NCI-H1048 (cell line): ENCODE measurements around the gene MPEG1.

Experiments used
- DNase-seq: peaks from one replicate; lab custom pipeline; 2025; lab: John Stamatoyannopoulos, UW

The MPEG1 gene

GRCh38 chr11:59216641-59217564 is 4.2 kb upstream of the MPEG1 start:
- no peak for DNase-seq

DNA sequence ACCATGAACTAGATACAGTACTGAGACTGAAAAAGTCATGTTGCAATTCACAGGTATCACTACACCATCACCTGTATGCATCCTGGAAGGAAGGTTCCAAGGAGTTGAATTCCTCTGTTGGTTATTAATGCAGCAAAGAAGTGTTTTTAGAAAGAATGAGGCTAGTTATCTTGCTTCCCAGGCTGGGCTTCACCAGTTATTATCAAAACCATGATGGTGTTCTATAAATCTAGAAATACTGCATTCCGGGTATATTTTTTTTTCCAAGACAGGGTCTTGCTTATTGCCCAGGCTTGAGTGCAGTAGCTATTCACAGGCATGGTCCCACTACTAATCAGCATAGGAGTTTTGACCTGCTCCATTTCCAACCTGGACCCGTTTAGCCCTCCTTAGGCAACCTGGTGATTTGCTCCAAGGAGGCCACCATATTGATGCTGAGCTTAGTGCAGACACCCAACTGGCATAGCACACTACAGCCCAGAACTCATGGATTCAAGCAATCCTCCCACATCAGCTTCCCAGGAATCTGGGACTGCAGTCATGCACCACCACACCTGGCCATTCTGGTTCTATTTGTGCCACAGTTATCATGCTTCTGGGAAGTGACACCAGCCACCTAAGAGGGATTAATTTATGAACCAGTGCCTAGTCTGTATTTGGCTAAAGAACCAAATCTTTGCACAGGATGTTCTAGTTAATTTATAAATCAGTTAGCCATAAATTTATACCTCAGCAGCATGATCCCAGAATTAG is 1.6 kb upstream of the MPEG1 start:
- DNase-seq, result no peak

DNA sequence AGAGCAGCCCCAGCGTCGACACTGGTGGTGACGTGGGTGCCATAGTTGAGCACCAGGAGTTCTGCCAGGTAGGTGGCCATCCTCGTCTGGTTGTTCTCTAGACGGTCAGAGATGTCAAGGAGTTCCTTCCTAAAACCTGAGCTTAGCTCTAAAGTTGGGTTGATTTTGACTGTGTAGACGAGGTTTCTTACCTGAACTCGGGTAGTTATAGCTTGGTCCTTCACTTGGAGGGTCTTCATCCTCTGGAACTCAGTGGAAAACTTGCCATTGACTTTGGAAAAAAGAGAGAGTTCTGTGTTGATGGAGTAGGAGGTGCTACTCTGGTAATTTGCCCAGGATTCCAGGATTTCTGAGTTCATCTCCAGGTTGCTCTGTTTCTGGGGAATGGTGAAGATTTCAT is 505 bp downstream of the MPEG1 start:
- no peak for DNase-seq

DNA sequence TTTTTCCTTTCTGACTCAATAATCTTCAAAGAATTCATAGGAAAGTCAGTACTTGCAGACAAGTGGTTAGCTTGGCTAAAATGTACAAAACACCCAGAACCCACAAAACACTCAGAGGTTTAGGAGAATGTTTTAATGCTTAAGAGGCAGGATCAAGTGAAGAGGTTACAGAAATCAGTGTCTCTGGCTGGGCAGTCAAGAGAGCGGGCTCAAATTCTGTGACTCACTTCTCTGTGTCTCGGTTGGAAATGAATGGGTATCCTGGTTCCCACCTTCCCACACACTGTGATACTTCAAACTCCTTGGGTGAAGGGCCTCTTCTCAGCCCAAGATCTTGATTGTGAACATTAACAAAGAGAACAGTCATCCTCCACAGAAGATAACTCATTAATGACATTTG is 3.8 kb downstream of the MPEG1 start:
- no peak for DNase-seq

DNA sequence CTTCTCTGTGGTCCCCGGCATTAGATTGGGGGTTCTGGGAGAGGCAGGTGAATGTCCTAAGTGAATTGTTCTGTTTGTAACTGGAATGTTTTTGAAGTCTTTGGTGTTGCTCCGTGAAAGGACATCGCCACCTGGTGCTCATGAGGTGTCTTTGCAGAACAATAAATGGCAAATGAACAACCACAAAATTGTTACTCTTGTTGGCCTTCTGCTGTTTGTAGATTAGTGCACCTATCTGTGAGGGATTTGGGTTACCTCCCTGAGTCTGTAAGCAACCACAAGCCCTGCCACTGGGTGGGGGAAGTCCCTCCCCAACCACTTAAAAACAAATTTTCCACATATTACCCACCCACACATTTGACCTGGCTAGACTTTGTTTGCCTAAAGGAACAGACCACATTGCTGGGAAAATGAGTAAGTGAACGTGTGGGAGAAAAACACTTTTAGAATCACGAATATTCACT is 4.7 kb downstream of the MPEG1 start:
- peak; percentile 13 for DNase-seq

- DNase-seq, result no peak
These were observed 6.1 kb downstream of the MPEG1 start for GRCh38 chr11:59206635-59207034.

- DNase-seq, result no peak
These were observed 7.1 kb downstream of the MPEG1 start for GRCh38 chr11:59205648-59206047.

- DNase-seq, result no peak
These were observed 8.0 kb downstream of the MPEG1 start for GRCh38 chr11:59204746-59205145.

DNA sequence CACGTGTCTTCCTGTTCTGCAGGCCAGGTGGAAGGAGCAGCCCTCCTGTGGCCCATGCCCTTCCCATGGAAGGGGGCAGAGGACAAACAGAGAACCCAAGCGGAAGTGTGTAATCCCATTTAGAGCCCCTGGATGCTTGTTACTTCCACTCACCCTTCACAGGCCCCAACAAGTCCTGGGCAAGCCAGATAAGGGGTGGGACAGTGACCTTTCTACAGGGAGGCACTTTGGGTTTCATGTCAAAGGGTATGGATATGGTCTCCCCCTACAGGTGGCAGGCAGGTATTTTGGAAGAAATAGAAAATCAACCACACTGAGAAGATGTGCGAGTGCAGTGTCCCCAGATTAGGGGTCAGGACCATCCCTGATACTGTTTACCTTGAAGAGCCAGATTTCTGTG is 11.4 kb downstream of the MPEG1 start:
- DNase-seq, result no peak

- DNase-seq, result no peak
These were observed 12.3 kb downstream of the MPEG1 start for GRCh38 chr11:59200423-59200746.

DNA sequence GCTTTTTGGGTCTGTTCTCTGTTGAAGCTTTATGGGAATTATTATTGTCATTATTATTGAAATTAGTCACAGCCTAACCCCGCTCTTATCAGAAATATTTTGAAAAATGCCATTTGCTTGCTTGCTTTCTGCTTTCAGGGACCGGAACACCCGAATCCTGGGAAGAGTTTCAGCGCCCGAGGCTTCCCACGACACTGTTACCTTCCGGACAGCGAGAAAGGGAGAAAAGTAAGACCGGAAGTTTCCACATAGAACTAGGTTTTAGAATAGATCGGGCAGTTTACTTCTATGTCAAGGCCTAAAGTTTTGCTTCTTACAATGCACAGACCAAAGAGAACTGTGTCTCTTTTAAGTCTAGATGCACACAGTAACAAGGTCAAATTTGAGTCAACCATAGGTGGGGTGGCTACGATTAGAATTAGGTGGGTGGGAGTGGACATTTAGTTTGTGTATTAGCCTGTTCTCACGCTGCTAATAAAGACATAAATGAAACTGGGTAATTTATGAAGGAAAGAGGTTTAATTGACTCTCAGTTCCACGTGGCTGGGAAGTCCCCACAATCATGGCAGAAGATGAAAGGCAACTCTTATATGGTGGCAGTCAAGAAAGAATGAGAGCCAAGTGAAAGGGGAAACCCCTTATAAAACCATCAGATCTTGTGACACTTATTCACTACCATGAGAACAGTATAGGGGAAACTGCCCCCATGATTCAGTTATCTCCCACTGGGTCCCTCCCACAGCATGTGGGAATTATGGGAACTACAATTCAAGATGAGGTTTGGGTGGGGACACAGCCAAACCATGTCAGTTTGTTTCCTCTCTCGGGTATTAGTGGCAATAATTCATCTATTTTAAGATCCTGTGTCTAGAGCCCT is 12.9 kb downstream of the MPEG1 start:
- DNase-seq, result no peak

- DNase-seq, result no peak
These were observed 14.0 kb downstream of the MPEG1 start for GRCh38 chr11:59198726-59199125.

- DNase-seq, result no peak
These were observed 14.7 kb downstream of the MPEG1 start for GRCh38 chr11:59197991-59198390.

DNA sequence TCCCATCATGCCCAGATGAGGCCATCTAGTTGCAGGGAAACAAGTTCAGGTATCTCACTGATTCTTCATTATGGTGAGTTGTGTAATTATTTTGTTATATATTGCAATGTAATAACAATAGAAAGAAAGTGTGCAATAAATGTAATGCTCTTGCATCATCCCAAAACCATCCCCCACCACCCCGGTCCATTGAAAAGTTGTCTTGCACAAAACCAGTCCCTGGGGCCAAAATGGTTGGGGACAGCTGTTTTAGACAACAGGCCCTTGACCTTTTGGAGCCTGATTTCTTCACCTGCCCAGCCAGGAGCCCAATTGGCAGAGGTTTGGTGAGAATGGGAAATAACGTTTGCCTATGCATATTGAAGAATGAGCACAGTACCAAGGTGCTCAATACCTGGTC is 15.9 kb downstream of the MPEG1 start:
- no peak for DNase-seq

GRCh38 chr11:59195586-59195985 is 17.1 kb downstream of the MPEG1 start:
- DNase-seq, result no peak

- DNase-seq, result no peak
These were observed 19.1 kb downstream of the MPEG1 start for GRCh38 chr11:59193587-59194130.

DNA sequence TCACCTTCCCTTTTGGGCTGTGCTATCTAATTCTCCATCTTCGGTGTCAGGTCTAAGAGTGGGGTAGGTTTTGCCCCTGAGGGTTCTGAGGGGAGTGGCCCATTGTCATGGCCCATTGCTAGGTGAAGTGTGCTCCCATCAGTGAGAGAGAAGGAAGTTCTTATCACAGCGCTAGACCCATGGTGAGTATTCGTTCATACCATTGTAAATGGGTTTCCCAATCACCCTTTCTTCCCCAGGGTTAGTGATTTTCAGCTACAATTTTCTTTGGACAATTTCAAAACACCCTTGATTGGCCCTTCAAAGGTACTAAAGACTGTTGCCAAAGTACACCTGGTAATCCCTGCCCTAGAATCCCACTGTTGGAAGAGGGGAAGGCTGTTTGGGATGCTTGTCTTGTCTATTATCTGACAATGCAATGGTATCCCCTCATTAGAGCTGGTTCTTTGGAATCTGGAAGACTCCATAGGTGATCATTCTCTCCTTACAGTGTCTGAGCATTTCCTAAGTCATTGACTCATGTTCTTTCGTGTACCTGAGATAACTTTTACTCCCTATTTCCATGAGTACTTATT is 20.2 kb downstream of the MPEG1 start:
- DNase-seq, result no peak

GRCh38 chr11:59191890-59192289 is 20.8 kb downstream of the MPEG1 start:
- DNase-seq, result no peak

- DNase-seq, result no peak
These were observed 21.6 kb downstream of the MPEG1 start for GRCh38 chr11:59191095-59191494.

- no peak for DNase-seq
These were observed 22.7 kb downstream of the MPEG1 start for GRCh38 chr11:59189986-59190385.

- DNase-seq, result no peak
These were observed 23.8 kb downstream of the MPEG1 start for GRCh38 chr11:59188954-59189353.

DNA sequence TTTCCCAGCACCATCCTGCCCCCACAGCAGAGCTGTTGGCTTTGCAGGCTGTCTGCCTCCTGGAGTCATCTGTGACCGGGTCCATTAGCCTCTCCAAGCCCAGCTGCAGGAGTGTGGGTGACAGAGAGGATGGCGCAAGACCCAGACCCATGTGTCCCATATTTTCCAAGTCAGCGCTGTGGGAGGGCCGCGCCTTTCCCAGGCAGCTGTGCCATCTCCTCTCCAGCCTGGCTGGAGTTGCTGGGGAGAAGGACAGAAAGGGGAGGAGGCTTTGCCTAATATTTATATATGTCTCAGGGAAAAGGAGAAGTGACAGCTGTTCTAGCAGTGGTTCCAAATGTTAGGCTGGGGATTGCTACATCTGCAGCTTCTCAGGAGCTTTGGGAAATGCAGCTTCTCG is 25.1 kb downstream of the MPEG1 start:
- no peak for DNase-seq
